GM19395 (cell line): ENCODE data around the gene KAT8.

Source experiments
- ATAC-seq: cut with Tn5 transposase; IDR thresholded peaks from one replicate; pipeline ENCODE4 v1.9.1; 2021; ENCODE audit warnings: mild to moderate bottlenecking, moderate library complexity; ENCODE audit not compliant: unreplicated experiment

Gene KAT8

DNA sequence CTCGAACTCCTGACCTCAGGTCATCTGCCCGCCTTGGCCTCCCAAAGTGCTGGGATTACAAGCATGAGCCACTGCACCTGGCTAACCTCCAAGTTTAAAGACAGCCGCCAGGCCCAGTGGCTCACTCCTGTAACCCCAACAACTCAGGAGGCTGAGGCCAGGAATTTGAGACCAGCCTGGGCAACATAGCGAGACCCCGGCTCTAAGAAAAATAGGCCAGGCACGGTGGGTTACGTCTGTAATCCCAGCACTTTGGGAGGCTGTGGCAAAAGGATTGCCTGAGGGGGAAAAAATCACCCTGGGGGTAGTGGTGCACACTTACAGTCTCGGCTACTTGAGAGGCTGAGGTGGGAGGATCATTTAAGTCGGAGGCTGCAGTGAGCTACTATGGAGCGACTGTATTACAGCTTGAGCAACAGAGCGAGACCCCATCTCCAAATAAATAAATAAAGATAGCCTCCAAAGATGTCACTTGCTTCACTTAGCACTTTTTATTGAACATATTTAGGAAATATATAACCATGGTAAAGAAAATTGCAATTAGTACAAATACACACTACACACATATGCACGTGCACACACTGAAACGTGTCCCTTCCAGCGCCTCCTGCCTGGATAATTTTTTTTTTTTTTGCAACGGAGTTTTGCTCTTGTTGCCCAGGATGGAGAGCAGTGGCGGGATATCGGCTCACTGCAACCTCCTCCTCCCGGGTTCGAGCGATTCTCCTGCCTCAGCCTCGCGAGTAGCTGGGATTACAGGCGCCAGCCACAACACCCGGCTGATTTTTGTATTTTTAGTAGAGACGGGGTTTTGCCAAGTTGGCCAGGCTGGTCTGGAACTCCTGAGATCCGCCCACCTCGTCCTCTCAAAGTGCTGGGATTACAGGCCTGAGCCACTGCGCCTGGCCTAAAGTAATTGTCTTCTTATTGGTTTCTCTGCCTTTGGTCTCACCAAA, 10.7 kb upstream of the KAT8 start:
- ATAC-seq, result no peak

DNA sequence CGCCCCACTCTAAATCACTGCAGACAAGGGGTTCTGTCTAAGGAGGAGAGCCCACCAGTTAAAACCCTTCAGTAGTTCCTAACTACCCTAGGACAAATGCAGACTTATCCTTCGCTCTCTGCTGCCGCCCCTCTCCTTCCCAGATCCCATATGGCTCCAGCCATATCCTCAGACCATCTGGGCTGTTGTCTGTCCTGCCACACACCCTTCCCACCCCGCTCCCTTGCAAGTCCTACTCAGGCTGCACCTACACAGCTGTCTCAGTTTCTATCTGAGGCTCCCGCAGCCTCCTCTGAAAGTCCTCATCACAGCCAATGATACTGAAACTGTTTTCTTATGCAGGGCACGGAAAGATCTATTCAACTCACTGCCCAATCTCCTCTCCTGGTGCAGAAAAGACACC, 10.0 kb upstream of the KAT8 start:
- peak; percentile 76 for ATAC-seq

DNA sequence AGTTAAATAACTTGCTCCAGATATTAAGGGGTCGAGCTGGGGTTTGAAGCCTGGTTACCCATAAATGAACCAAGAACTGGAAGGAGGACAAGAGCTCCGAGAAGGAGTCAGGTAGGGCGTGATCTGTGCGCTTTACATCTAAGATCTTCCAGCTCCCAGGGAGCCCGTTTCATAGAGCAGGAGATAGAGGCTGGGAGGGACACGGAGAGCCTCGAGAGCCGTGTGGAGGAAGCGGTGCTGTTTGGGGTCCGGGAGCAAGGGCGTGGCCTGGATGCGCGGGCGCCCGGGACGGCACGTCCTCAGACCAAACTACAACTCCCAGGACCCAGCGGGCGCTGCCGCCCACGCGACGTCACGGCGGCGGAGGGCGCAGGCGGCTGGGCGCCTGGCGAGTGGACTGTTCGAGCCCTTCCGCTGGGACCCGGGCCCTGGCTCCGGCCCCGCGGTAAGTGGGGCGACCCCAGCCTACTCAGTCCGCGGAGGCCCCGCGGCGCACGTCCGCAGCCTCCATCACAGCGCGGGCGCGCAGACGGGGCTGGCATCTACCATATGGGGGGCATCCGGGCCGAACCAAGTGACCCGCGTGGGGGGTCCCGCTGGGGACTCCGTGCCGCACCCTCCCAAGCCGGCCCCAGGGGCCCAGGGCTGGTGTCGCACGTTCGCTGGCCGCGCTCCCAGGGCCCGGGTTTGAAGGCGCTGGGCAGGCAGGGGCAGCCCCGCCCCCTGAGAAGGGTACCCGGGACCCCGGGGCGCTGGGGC, 9.2 kb upstream of the KAT8 start, which contains the start of gene BCKDK:
Gene BCKDK, plus strand, starts transcription at position 352 of the 759 bp plus-strand sequence. CDS start 838 bp downstream, outside the sequence.
- peak; percentile 87 for ATAC-seq

DNA sequence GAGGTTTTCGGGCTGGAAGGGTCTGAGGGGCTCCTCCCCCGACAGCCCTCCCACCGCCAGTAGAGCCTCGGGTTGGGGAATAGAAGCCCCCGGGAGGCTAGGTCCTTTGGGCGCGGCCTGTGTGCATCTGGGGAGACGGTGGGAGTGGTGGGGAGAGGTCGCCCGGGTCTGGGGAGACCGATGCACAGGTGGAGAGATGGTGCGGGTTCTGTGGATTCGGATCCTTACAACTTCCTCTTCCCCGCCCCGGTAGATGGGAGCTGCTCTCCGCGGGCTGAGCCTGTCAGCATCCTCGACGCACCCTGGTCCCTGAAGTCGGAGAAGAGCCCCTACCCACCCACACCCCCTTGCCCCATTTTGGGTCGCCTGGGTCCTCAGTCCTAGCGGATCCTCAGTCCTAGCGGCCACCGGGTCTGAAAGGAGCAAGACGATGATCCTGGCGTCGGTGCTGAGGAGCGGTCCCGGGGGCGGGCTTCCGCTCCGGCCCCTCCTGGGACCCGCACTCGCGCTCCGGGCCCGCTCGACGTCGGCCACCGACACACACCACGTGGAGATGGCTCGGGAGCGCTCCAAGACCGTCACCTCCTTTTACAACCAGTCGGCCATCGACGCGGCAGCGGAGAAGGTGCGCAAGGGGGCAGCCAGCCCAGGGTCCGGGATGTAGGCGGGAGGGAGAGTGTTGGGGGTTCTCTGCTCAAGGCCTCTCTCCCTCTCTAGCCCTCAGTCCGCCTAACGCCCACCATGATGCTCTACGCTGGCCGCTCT, 8.5 kb upstream of the KAT8 start:
- ATAC-seq, result no peak

DNA sequence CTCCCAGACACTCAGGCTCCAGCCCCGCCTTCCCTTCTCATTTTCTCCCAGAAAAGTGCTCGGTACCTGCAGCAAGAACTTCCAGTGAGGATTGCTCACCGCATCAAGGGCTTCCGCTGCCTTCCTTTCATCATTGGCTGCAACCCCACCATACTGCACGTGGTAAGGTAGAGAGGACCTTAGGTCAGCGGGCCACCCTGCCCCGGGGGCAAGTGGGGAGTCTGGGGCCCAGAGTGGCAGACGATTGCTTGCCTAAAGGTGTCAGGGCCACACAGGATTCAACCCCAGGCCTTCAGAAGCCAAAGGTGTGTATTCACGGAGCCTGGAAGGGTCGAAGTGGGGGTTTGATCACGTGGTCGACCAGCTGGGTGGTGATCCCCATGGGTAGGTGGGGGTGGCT, 7.8 kb upstream of the KAT8 start:
- no peak for ATAC-seq

DNA sequence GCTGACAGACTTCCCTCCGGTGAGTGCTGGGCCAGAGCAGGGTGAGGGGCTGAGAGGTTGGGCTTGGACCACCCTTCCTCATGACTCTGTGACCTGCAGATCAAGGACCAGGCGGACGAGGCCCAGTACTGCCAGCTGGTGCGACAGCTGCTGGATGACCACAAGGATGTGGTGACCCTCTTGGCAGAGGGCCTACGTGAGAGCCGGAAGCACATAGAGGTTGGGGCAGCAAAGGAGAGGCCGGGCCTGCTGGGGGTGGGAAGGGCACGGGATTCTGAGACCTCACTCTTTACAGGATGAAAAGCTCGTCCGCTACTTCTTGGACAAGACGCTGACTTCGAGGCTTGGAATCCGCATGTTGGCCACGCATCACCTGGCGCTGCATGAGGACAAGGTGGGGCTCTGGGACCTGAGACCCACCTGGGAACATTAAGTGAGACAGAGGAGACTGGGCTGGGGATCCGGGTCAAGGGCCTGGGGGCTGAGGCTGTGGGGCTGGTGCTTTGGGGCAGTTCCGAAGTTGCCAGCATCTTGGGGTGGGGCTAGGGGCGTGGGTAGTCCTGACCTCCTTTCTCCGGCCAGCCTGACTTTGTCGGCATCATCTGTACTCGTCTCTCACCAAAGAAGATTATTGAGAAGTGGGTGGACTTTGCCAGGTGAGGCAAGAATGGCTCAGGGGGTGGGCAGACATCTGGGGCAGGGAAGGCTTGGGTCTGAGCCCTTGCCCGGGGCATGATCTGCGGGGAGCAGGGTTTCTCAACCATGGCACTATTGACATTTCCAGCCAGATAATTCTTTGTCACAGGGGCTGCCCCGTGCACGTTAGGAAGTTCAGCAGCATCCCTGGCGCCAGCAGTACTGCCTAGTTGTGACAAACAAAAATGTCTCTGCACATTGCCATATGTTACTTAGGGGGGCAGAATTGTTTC, 7.1 kb upstream of the KAT8 start:
- ATAC-seq, result no peak

DNA sequence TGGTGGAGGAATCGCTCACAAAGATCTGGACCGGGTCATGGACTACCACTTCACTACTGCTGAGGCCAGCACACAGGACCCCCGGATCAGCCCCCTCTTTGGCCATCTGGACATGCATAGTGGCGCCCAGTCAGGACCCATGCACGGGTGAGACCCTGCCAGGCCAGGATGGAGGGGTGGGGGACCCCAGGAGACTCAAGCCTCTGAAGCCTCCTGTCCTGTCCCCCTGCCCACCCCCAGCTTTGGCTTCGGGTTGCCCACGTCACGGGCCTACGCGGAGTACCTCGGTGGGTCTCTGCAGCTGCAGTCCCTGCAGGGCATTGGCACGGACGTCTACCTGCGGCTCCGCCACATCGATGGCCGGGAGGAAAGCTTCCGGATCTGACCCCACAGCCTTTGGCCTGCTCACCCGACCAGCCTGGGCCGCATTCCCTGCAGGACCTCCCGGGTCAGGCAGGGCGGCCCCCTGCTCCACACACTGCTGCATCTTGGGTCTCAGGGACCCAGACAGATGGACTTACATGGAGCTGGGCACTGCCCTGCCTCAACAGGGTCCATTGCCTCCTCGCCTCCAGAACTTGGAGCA, 5.5 kb upstream of the KAT8 start:
- no peak for ATAC-seq

DNA sequence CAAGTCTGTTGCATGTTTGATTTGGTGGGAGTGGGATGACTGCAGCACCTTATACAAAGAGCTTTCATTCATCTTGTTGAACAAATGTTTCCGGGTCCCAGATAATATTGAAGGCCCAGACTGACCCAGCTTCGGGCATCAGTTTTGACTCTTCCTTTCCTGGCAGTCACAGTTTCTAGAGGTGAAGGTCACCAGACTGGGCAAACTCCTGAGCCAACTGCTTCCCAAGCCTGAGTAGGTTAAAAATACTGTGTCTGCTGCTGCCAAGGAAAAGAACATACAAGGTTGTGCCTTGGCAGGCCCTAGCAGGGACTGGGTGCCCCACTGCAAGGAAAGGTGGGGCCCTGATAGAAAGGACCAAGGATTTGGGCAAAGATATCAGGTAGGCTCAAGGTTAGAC, 4.8 kb upstream of the KAT8 start:
- ATAC-seq, result no peak

DNA sequence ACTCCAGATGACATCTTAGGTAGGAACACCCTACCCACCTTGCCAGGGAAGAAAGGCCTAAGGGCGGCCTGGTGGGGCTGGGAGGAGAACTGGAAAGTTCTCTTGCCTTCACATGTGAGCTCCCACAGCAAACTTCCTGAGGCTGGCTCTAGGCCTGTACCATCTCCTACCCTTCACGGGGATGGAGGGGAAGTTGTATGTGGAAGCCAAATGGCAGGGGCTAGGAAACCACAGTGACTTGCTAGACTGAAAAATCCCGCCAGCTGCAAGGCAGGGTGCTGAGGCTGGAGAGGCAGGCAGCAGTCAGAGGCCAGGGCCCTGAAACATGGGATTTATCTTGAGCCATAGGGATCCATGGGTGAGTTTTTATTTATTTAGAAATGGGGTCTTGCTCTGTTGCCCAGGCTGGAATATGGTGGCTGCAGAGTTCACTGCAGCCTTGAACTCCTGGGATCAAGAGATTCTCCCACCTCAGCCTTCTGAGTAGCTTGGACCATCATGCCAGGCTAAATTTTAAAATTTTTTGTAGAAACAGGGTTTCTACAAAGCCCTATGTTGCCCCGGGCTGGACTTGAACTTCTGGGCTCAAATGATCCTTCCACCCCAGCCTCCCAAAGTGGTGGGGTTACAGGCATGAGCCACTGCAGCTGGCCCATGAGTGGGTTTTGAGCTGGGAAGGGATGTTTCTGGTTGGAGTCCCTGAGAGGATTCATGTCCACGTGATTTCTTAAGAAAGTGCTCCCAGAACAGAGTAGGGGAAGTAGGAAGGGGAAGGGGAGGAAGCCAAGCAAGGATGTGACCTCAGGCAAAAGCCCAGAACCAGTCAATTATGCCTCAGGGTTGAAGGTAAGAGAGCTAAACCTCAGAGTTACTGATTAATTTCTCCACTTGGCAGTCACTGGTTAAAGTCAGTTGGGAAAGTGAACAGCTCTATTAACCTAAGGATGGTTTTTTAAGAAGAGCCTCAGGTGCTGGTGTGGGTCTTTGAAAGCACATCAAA, 4.0 kb upstream of the KAT8 start:
- ATAC-seq, result no peak

DNA sequence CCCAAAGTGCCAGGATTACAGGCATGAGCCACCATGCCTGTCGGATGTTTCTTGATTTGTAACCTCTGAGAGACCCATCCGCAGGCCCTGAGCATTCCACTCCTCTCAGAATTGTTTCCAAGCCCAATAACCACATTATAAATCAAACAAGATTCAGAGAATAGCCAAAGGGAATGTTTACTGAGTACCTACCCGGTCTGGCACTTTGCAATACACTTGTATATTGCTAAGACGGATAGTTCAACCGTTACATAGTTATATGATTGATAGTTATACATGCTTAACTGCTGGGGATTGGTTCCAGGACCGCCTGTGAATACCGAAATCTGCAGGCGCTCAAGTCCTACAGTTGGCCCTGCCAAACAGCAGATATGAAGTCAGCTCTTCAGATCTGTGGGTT, 3.0 kb upstream of the KAT8 start:
- ATAC-seq, result no peak

DNA sequence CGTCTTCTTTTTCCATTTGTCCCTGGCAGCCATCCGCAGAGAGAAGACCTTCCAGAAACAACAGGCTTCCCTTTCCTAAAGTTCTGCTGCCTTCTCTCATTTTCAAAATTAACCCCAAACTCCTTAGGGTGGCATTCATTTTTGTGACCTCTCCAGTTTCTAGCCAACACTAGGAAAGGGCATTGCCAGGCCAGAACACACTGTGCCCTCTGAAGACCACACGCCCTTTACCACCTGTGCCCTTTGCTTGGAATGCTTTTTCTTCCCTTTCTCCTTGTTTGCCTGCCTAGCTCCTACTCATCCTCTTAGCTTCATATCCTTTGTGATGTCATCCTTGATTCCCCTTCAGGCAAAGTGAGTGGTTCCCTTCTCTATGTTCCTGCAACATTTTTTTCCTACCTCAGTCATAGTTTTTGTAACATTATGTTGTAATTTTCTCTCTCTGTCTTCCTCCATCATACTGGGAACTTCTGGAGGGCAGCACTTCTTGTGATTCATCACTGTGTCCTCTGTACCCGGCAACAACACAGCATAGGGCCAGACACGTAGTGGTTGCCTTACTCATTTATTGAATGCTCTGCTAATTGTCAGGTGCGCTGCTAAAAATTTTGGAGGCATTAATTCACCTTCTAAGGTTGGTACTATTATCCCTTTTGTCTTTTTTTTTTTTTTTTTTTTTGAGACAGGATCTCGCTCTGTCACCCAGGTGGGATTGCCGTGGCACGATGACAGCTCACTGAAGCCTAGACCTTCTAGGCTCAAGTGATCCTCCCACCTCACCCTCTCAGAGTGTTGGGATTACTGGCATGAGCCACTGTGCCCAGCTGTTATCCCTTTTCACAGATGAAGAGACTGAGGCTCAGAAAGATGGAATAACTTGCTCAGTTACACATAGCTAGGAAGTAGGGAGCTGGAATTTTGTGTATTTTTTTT, 1.0 kb downstream of the KAT8 start:
- ATAC-seq, result no peak

DNA sequence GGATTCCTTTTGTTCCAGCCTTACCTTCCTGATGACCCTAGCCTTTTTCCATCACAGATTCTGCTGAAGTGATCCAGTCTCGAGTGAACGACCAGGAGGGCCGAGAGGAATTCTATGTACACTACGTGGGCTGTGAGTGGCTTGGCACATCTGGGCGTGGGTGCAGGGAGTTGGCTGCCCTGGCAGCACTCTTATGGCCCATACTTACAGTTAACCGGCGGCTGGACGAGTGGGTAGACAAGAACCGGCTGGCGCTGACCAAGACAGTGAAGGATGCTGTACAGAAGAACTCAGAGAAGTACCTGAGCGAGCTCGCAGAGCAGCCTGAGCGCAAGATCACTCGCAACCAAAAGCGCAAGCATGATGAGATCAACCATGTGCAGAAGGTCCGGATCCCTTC, 2.7 kb downstream of the KAT8 start:
- ATAC-seq, result no peak

DNA sequence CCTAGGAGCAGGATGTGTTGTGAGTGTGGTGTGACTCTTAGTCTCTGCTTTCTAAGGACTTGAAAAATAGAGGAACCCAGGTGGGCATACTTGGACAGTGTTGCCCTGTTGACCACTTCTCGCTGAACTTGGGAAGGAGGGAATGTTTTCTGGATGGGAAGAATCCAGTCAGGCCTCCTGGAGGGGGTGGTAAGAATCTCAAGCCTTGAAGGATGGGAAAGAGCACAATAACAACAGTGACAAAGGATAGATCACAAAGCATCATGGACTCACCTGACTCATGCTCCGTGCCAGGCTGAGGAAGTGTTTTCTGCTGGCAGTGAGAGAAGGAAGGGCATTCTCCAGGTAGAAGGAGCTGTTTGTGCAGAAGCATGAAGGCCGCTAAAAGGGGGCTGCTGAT, 8.4 kb downstream of the KAT8 start:
- ATAC-seq, result no peak

DNA sequence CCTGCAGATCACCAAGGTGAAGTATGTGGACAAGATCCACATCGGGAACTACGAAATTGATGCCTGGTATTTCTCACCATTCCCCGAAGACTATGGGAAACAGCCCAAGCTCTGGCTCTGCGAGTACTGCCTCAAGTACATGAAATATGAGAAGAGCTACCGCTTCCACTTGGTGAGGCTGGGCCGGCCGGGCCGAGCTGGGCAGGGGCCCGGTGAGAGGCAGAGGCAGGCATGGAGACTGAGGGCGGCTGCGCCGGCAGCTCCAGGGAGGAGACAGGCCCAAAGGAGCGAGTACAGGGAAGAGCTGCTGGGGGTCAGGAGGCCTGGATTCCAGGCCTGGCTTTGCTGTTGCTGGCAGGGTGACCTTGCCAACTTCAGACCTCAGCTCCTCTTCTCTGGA, 9.7 kb downstream of the KAT8 start:
- no peak for ATAC-seq

DNA sequence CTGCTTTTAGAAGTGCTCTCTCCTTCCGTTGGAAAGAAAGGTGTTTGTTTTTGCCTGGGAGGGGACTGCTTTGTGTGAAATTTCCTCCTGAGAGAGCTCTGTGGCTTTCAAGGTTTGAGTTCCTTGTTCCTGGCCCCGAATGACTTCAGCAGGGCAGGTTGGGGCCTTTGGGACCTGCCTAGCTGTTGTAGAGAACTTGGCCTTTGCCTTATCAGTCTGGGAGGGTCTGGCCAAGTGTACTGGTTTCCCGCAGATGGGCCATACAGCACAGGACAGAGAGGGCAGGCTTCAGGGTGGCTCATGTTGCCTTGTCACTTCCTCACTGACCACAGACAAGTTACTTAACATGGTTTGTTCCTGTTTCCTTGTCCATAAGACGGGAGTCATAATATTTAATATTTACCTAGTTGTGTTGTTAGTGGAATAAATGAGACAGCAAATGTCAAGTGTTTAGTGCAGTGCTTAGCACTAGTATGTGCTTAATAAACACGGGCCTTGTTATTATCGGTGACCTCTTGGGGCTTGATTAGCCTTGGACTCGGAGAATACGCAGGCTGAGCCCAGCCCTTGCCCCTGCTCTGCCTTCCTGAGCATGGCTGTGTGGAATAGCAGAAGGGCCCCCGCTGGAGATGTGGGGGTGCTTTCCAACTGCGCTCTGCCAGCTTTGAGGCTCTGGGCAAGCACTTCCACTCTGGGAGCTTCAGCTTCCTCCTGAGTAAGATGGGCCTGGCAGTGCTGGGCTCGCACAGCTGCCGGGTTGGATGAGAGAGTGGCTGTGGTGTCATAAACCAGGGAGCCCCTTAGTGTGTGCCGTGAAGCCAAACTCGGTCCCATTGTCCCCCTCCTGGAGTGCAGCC, 11.5 kb downstream of the KAT8 start:
- no peak for ATAC-seq

DNA sequence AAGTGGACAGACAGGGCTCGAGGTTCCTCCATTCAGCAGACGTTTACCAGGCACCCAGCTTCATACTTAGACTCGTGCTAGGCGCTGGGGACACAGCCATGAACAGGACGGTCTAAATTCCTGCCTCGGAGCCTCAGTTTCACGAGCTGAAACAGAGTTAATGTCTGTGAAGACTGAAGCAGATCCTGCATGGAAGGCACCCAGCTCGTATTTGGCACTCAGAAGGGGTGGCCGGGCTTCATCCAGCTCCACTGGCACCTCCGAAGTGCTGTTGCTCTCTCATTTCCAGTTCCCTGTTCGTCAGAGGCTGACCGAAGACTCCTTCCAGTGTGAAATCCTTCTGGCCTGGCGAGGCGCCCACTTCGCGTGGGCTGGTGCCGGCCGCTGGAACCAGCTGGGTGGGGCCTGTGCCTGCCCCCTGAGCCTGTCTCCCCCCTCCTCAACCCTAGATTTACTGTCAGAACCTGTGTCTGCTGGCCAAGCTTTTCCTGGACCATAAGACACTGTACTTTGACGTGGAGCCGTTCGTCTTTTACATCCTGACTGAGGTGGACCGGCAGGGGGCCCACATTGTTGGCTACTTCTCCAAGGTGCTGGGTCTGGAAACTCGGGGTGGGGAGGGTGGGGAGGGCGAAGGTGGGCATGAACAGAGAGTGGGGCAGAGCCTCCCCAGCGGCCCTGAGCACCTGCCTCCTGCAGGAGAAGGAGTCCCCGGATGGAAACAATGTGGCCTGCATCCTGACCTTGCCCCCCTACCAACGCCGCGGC, 12.3 kb downstream of the KAT8 start:
- ATAC-seq, result no peak
